ENCODE measurements around the gene CAPN1. TPM values are rescaled to one million over a fixed set of nuclear protein-coding genes. Genes with fewer than 3 reads are reported as not detected.
"Not testable (repeated sequence)": the region's sequence is repeated elsewhere in the genome, so short reads cannot be mapped to it uniquely, and the experiment has no call there.

Gene CAPN1
- total RNA-seq, 1 experiment from 2014 or later: 96.5 TPM

- Histone ChIP-seq H2AFZ (ENCODE audit: low read length) (no peak overlapping the region), H4K20me1 (ENCODE audit: insufficient read depth, low read depth, low read length) (peaks cover 10% of the 10 kb centered on the region; the same call in 1 of the 2 replicates), H3K4me2 (ENCODE audit: low read depth, low read length, poor library complexity, severe bottlenecking) (peak overlapping the region; percentile 98), H3K79me2 (ENCODE audit: low read length) (peaks cover 20% of the 10 kb centered on the region), H3K9me3 (ENCODE audit: low read length) (no peaks in the 10 kb centered on the region), H3K27me3 (ENCODE audit: low read length) (no peaks in the 10 kb centered on the region), H3K9ac (ENCODE audit: low read length) (peak overlapping the region; percentile 99; the same call in 1 of the 2 replicates), H3K9me2 (replicated peaks; ENCODE audit: insufficient read depth, low read length) (no peaks in the 10 kb centered on the region), H3K36me3 (ENCODE audit: insufficient read depth, low read length) (peaks cover 5% of the 10 kb centered on the region), H3K4me3 (ENCODE audit: low read length) (peak overlapping the region; percentile 91; the same call in 1 of the 2 replicates), H3K27ac (ENCODE audit: low read length) (peak overlapping the region; percentile 16; the same call in 1 of the 2 replicates), H3K4me1 (ENCODE audit: low read length) (peaks cover 44% of the 10 kb centered on the region)
- peak; percentile 50 for DNase-seq
Measured at GRCh38 chr11:65136515-65137096, 45.1 kb upstream of the CAPN1 start.

GRCh38 chr11:65141896-65142494 is 39.7 kb upstream of the CAPN1 start:
- no peaks in the 10 kb centered on the region for H3K9me2 ChIP-seq (replicated peaks; ENCODE audit: insufficient read depth, low read length)
- H4K20me1 ChIP-seq (ENCODE audit: insufficient read depth, low read depth, low read length): no peaks in the 10 kb centered on the region
- peaks cover 57% of the 10 kb centered on the region for H3K4me1 ChIP-seq (ENCODE audit: low read length)
- no peaks in the 10 kb centered on the region for H3K36me3 ChIP-seq (ENCODE audit: insufficient read depth, low read length)
- DNase-seq: peak; percentile 89
- no peaks in the 10 kb centered on the region for H3K27me3 ChIP-seq (ENCODE audit: low read length)
- H3K4me3 ChIP-seq (ENCODE audit: low read length): peak overlapping the region; percentile 16; the same call in 1 of the 2 replicates
- H3K9me3 ChIP-seq (ENCODE audit: low read length): no peaks in the 10 kb centered on the region
- peak overlapping the region; percentile 66 for H3K27ac ChIP-seq (ENCODE audit: low read length)
- peak overlapping the region; percentile 44 for H3K4me2 ChIP-seq (ENCODE audit: low read depth, low read length, poor library complexity, severe bottlenecking)
- no peak overlapping the region for H3K9ac ChIP-seq (ENCODE audit: low read length)
- no peaks in the 10 kb centered on the region for H3K79me2 ChIP-seq (ENCODE audit: low read length)
- no peak overlapping the region for H2AFZ ChIP-seq (ENCODE audit: low read length)

- Histone ChIP-seq H3K4me1 (ENCODE audit: low read length) (peaks cover 36% of the 10 kb centered on the region), H4K20me1 (ENCODE audit: insufficient read depth, low read depth, low read length) (no peaks in the 10 kb centered on the region), H3K79me2 (ENCODE audit: low read length) (no peaks in the 10 kb centered on the region), H3K9me3 (ENCODE audit: low read length) (no peaks in the 10 kb centered on the region), H3K4me2 (ENCODE audit: low read depth, low read length, poor library complexity, severe bottlenecking) (no peak overlapping the region), H3K4me3 (ENCODE audit: low read length) (no peak overlapping the region), H3K9me2 (replicated peaks; ENCODE audit: insufficient read depth, low read length) (no peaks in the 10 kb centered on the region), H3K36me3 (ENCODE audit: insufficient read depth, low read length) (no peaks in the 10 kb centered on the region), H3K27me3 (ENCODE audit: low read length) (no peaks in the 10 kb centered on the region), H3K9ac (ENCODE audit: low read length) (no peak overlapping the region), H2AFZ (ENCODE audit: low read length) (no peak overlapping the region), H3K27ac (ENCODE audit: low read length) (no peak overlapping the region)
- no peak for DNase-seq
Measured at GRCh38 chr11:65147352-65148075, 34.2 kb upstream of the CAPN1 start.

DNA sequence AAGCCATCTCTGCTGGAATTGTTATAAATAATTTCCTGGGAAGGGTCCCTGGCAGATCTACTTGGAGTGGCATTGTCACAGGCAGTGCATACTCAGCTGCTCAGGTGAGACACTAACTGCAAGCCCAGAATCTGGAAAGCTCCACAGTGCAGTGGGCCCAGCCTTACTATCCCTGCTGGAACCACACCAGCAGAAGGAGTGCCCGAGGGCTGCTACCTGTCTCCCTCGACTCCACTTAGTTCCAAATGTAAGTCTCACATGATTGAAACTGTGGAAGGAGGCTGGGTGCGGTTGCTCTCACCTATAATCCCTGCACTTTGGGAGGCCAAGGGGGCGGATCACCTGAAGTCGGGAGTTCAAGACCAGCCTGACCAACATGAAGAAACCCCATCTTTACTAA is 33.1 kb upstream of the CAPN1 start:
- Histone ChIP-seq H3K79me2 (ENCODE audit: low read length) (no peaks in the 10 kb centered on the region), H3K27ac (ENCODE audit: low read length) (no peak overlapping the region), H3K27me3 (ENCODE audit: low read length) (no peaks in the 10 kb centered on the region), H3K4me1 (ENCODE audit: low read length) (peaks cover 30% of the 10 kb centered on the region), H3K9ac (ENCODE audit: low read length) (no peak overlapping the region), H4K20me1 (ENCODE audit: insufficient read depth, low read depth, low read length) (no peaks in the 10 kb centered on the region), H3K9me2 (replicated peaks; ENCODE audit: insufficient read depth, low read length) (no peaks in the 10 kb centered on the region), H3K9me3 (ENCODE audit: low read length) (no peaks in the 10 kb centered on the region), H2AFZ (ENCODE audit: low read length) (no peak overlapping the region), H3K4me2 (ENCODE audit: low read depth, low read length, poor library complexity, severe bottlenecking) (no peak overlapping the region), H3K4me3 (ENCODE audit: low read length) (no peak overlapping the region), H3K36me3 (ENCODE audit: insufficient read depth, low read length) (no peaks in the 10 kb centered on the region)
- DNase-seq: no peak

DNA sequence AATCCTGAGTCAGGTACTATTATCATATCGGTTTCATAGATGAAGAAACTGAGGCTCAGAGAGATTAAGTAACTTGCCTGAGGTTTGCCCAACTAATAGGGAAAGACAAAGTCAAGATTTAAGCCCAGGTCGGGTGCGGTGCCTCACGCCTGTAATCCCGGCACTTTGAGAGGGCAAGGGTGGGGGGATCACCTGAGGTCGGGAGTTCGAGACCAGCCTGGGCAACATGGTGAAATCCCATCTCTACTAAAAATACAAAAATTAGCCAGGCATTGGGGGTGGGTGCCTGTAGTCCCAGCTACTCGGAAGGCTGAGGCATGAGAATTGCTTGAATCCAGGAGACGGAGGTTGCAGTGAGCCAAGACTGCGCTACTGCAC is 31.6 kb upstream of the CAPN1 start:
- H3K36me3 ChIP-seq (ENCODE audit: insufficient read depth, low read length); H2AFZ ChIP-seq (ENCODE audit: low read length); H3K27me3 ChIP-seq (ENCODE audit: low read length); H3K9ac ChIP-seq (ENCODE audit: low read length); H3K79me2 ChIP-seq (ENCODE audit: low read length); H3K4me2 ChIP-seq (ENCODE audit: low read depth, low read length, poor library complexity, severe bottlenecking); DNase-seq; H3K27ac ChIP-seq (ENCODE audit: low read length); H3K9me3 ChIP-seq (ENCODE audit: low read length); H4K20me1 ChIP-seq (ENCODE audit: insufficient read depth, low read depth, low read length); H3K9me2 ChIP-seq (replicated peaks; ENCODE audit: insufficient read depth, low read length); H3K4me3 ChIP-seq (ENCODE audit: low read length): not testable (repeated sequence)
- peaks cover 23% of the 10 kb centered on the region for H3K4me1 ChIP-seq (ENCODE audit: low read length)

GRCh38 chr11:65150509-65151299 is 31.0 kb upstream of the CAPN1 start:
- H3K9me3 ChIP-seq (ENCODE audit: low read length): no peaks in the 10 kb centered on the region
- no peak overlapping the region for H2AFZ ChIP-seq (ENCODE audit: low read length)
- H3K27ac ChIP-seq (ENCODE audit: low read length): no peak overlapping the region
- H3K9ac ChIP-seq (ENCODE audit: low read length): no peak overlapping the region
- no peaks in the 10 kb centered on the region for H3K9me2 ChIP-seq (replicated peaks; ENCODE audit: insufficient read depth, low read length)
- DNase-seq: no peak
- no peak overlapping the region for H3K4me3 ChIP-seq (ENCODE audit: low read length)
- no peak overlapping the region for H3K4me2 ChIP-seq (ENCODE audit: low read depth, low read length, poor library complexity, severe bottlenecking)
- H3K27me3 ChIP-seq (ENCODE audit: low read length): no peaks in the 10 kb centered on the region
- no peaks in the 10 kb centered on the region for H3K36me3 ChIP-seq (ENCODE audit: insufficient read depth, low read length)
- H3K4me1 ChIP-seq (ENCODE audit: low read length): peaks cover 17% of the 10 kb centered on the region
- H3K79me2 ChIP-seq (ENCODE audit: low read length): no peaks in the 10 kb centered on the region
- H4K20me1 ChIP-seq (ENCODE audit: insufficient read depth, low read depth, low read length): no peaks in the 10 kb centered on the region

GRCh38 chr11:65151331-65151899 is 30.3 kb upstream of the CAPN1 start:
- Histone ChIP-seq H3K9me2 (replicated peaks; ENCODE audit: insufficient read depth, low read length) (no peaks in the 10 kb centered on the region), H3K9me3 (ENCODE audit: low read length) (no peaks in the 10 kb centered on the region), H2AFZ (ENCODE audit: low read length) (no peak overlapping the region), H4K20me1 (ENCODE audit: insufficient read depth, low read depth, low read length) (no peaks in the 10 kb centered on the region), H3K4me1 (ENCODE audit: low read length) (peaks cover 10% of the 10 kb centered on the region), H3K79me2 (ENCODE audit: low read length) (no peaks in the 10 kb centered on the region), H3K4me3 (ENCODE audit: low read length) (no peak overlapping the region), H3K9ac (ENCODE audit: low read length) (no peak overlapping the region), H3K36me3 (ENCODE audit: insufficient read depth, low read length) (no peaks in the 10 kb centered on the region), H3K4me2 (ENCODE audit: low read depth, low read length, poor library complexity, severe bottlenecking) (no peak overlapping the region), H3K27ac (ENCODE audit: low read length) (no peak overlapping the region), H3K27me3 (ENCODE audit: low read length) (no peaks in the 10 kb centered on the region)
- no peak for DNase-seq

Data from Karpas-422 (cell line).